ENCODE results near the gene REM2. TPM values are rescaled to one million over a fixed set of nuclear protein-coding genes. Genes with fewer than 3 reads are reported as not detected.

The REM2 gene, protein sequence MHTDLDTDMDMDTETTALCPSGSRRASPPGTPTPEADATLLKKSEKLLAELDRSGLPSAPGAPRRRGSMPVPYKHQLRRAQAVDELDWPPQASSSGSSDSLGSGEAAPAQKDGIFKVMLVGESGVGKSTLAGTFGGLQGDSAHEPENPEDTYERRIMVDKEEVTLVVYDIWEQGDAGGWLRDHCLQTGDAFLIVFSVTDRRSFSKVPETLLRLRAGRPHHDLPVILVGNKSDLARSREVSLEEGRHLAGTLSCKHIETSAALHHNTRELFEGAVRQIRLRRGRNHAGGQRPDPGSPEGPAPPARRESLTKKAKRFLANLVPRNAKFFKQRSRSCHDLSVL
- total RNA-seq: not detected
- long read RNA-seq: 0 reads

- no peak for DNase-seq
- no peak for ATAC-seq (ENCODE audit: poor library complexity)
- intact Hi-C loops (cut with DNase I): no loop called here
These were observed at the start of gene REM2 for GRCh38 chr14:22883173-22883976. TSS of gene REM2 (plus strand) at chr14:22883222. CDS start at chr14:22883288, 66 bp downstream.

DNA sequence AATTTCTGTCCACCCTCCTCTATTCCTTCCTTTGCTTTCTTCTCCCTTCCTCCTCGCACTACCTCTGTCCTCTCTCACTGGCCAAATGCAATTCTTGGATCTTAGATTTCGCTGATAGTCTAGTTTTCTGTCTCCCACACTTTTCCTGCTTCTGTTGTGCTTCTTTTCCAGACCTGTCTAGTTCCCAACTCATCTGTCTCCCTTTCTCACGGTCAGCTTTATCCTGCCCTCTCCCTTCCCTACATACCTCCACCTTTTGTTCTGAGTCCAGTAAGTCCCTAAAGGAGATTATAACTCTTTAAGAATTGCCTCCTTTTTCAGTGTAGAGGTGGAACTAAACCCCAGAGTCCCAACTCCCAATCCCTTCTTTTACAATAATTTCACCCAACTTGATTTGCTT, 47.5 kb upstream of the REM2 start:
- ATAC-seq (ENCODE audit: poor library complexity) (no peak), DNase-seq (no peak)
- intact Hi-C loops (cut with DNase I): no loop called here

- DNase-seq (peak; percentile 80), ATAC-seq (ENCODE audit: poor library complexity) (peak; percentile 77)
- intact Hi-C loops (cut with DNase I): no loop called here
These were observed 46.5 kb upstream of the REM2 start, which contains the start of gene MMP14 for GRCh38 chr14:22836301-22837113. TSS of gene MMP14 (plus strand) at chr14:22836585. CDS start at chr14:22836818, 233 bp downstream.

GRCh38 chr14:22837114-22837749, 45.8 kb upstream of the REM2 start:
- peak; percentile 87 for DNase-seq
- intact Hi-C loops (cut with DNase I): no loop called here
- peak; percentile 82 for ATAC-seq (ENCODE audit: poor library complexity)

DNA sequence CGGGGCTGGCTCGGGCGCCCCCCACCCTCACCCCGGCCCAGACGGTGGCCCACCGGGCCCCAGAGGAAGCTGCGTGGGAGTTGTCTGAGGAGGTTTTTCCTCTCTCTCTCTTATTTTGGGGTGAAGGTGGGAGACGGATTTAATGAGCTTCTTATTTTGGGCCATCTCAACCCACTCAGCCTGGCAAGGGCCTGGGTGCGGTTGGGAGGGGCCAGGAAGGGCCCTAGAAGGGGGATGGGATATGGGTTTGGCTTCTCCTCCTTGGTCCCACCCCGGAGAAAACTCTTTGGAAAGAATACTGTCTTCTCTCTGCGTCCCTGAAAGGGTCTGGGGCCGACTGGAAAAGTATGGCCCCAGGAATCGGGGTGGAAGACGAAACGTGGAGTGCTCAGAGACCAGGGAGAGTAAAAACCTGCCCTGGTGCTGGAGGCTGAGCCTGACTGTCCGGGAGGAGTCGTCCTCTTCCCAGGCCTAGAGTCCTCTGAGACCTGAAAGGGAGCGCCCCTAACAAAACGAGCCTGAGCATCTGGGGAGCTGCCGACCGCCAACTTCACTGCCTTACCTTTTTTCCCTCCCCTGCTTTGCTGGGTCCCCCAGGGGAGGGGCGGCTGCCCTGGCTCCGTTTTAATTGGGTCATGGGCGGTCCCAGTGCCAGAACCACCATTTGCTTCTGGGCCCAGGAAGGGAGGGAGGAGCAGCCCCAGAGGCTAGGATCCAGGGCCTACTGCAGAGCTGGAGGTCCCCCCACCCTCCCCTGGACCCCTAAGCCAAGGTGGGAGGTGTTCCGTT, 45.1 kb upstream of the REM2 start:
- ATAC-seq (ENCODE audit: poor library complexity) (peak; percentile 51), DNase-seq (peak; percentile 76)
- intact Hi-C loops (cut with DNase I): no loop called here

DNA sequence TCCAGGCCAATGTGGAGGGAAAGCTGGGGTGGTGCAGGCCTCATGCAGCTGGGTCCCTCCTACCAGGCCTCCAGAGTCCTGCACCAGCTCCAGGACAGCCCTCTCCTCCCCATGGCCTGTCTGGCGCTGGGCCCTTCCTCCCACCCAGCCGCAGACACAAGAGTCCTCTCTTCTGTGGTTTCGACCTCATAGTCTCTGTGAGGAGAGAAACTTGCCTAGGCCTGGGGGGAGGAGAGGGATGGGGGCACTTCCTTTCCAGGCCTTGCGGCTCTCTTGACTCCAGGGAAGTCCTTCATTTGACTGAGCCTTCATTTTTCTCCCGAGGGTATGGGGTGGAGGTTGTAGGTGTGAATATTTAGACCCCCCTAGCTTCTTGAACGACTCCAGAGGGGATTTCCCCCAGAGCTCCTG, 44.4 kb upstream of the REM2 start:
- intact Hi-C loops (cut with DNase I): no loop called here
- ATAC-seq (ENCODE audit: poor library complexity): peak; percentile 28

DNA sequence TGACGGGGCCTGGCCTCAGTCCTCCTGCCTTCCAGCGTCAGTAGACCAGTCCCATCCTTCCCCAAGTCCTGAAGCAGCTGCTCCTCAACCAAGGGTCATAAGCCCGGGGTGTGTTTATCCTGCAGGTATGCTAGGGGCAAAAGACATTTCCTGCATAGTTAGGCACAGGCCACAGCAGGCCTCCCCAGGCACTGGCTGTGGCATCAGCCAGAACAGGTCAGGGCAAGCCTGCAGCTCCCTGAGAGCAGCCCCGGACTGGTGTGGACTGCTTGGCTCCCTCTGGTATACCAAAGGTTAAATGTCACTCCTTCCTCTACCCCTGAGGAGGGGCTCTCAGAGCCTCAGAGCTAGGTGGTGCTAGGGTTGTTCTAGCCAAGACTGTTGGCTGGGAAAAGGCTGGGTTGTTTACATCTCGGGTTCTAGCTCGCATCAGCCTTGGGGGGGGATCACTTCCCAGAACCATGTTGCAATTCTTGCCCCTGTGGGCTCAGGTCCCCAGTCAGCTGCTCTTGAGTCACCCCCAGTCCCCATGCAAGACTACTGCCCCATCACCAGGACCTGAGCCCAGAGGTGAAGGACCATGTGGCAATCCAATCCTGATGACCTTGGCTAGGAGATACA, 43.8 kb upstream of the REM2 start:
- no peak for DNase-seq
- ATAC-seq (ENCODE audit: poor library complexity): no peak
- intact Hi-C loops (cut with DNase I): no loop called here

More for the DNA sequence above, 44.4 kb upstream of the REM2 start:
- DNase-seq: no peak

GRCh38 chr14:22841311-22841710, 41.7 kb upstream of the REM2 start:
- intact Hi-C loops (cut with DNase I): loop anchor here (10.0 kb wide), 1 partner anchor 447 kb away; no protein-coding TSS in a partner anchor
- DNase-seq: no peak
- ATAC-seq (ENCODE audit: poor library complexity): no peak

GRCh38 chr14:22841769-22842168, 41.3 kb upstream of the REM2 start:
- ATAC-seq (ENCODE audit: poor library complexity): no peak
- no peak for DNase-seq
- intact Hi-C loops (cut with DNase I): loop anchor here (10.0 kb wide), 1 partner anchor 447 kb away; no protein-coding TSS in a partner anchor

GRCh38 chr14:22842211-22843122, 40.6 kb upstream of the REM2 start:
- DNase-seq (no peak), ATAC-seq (ENCODE audit: poor library complexity) (no peak)
- intact Hi-C loops (cut with DNase I): loop anchor here (10.0 kb wide), 1 partner anchor 448 kb away; no protein-coding TSS in a partner anchor

DNA sequence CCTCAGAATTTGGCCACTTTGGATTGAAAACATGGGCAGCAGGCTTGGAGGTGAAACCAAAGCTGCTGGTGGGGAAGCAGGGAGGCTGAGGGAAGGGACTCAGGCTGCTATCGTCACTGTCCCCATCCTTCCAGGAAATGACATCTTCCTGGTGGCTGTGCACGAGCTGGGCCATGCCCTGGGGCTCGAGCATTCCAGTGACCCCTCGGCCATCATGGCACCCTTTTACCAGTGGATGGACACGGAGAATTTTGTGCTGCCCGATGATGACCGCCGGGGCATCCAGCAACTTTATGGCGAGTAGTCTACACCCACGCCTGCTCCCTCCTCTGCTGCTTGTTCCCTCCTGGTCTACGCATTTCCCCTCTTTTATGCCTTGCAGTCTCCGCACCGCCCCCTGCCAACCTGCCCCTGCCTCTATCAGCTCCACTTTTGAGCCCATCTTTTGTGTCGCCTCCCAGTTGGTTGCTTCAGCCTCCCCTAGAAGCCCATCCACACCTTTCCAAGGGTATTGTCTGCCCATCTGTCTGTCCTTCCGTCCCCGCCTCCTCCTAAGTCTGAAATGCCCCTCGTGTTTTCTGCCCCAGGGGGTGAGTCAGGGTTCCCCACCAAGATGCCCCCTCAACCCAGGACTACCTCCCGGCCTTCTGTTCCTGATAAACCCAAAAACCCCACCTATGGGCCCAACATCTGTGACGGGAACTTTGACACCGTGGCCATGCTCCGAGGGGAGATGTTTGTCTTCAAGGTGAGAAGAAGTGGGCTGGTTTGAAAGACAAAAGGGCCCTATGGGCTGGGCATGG, 39.7 kb upstream of the REM2 start:
- DNase-seq (no peak), ATAC-seq (ENCODE audit: poor library complexity) (no peak)
- intact Hi-C loops (cut with DNase I): loop anchor here (10.0 kb wide), 1 partner anchor 449 kb away; no protein-coding TSS in a partner anchor

GRCh38 chr14:22844221-22845102, 38.6 kb upstream of the REM2 start:
- DNase-seq (no peak), ATAC-seq (ENCODE audit: poor library complexity) (no peak)
- intact Hi-C loops (cut with DNase I): loop anchor here (10.0 kb wide), 1 partner anchor 450 kb away; no protein-coding TSS in a partner anchor

DNA sequence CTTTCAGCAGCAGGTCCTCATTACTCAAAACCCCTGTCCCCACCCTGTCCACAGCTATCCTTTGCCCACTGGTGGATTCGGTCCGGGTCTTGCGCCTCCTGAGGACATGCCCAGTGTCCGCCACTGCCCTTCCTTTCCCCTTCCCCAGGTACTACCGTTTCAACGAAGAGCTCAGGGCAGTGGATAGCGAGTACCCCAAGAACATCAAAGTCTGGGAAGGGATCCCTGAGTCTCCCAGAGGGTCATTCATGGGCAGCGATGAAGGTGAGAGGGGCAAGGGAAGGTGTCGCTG, 38.0 kb upstream of the REM2 start:
- intact Hi-C loops (cut with DNase I): loop anchor here (10.0 kb wide), 1 partner anchor 450 kb away; no protein-coding TSS in a partner anchor
- ATAC-seq (ENCODE audit: poor library complexity) (no peak), DNase-seq (no peak)

- ATAC-seq (ENCODE audit: poor library complexity) (no peak), DNase-seq (no peak)
- intact Hi-C loops (cut with DNase I): loop anchor here (10.0 kb wide), 1 partner anchor 451 kb away; no protein-coding TSS in a partner anchor
These were observed 37.0 kb upstream of the REM2 start for GRCh38 chr14:22845821-22846625.
